GM19463 (cell line): ENCODE data around the gene DNAJC3.
"Not testable (repeated sequence)": the region's sequence is repeated elsewhere in the genome, so short reads cannot be mapped to it uniquely, and the experiment has no call there.

Source experiments
- ATAC-seq: cut with Tn5 transposase; IDR thresholded peaks from one replicate; pipeline ENCODE4 v1.9.1; 2021; ENCODE audit warnings: mild to moderate bottlenecking, moderate library complexity; ENCODE audit not compliant: unreplicated experiment

DNAJC3 gene

DNA sequence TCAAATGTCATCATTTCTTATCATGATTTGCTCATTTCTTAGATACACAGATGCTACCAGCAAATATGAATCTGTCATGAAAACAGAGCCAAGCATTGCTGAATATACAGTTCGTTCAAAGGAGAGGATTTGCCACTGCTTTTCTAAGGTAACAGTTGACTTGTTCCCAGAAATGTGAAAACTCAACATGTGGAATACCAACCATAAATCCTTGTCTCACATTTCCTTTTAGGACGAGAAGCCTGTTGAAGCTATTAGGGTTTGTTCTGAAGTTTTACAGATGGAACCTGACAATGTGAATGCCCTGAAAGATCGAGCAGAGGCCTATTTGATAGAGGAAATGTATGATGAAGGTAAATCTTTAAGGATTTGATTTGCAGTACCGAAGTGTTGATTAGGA, 86.7 kb downstream of the DNAJC3 start:
- no peak for ATAC-seq

DNA sequence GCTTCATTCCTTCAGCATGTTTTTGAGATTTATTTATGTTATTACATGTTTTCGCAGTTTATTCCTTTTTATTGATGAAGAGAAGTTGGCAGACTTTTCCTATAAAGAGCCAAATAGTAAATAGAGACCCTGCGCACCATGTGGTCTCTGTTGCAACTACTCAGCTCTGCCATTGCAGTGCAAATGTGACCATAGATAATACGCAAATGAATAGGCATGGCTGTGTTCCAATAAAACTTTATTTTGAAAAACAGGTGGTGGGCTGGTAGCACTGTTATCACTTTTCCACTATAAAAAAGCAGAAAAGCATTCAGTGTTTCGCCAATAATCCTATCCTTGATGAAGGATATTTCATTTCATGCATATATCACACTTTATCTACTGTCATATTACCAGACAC, 95.0 kb downstream of the DNAJC3 start:
- no peak for ATAC-seq

DNA sequence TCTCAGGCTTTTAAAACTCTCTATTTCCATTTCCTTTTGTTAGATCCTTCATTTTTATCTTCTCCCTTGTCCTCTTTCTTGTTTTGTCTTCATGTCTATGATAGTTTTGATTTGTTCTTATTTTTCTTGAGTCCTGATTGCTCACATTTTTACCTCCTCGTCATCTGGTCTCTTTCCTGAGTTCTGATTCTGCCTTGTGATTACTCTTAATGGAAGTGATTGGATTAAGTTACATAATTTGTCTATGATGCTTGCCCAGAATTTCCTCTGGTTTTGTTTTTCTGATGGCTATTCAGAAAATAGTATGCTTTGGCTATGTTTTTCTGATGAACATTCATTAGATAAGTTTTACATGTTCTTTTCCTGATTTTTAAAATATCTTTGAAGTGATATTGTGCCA, 102.6 kb downstream of the DNAJC3 start:
- ATAC-seq, result no peak

DNA sequence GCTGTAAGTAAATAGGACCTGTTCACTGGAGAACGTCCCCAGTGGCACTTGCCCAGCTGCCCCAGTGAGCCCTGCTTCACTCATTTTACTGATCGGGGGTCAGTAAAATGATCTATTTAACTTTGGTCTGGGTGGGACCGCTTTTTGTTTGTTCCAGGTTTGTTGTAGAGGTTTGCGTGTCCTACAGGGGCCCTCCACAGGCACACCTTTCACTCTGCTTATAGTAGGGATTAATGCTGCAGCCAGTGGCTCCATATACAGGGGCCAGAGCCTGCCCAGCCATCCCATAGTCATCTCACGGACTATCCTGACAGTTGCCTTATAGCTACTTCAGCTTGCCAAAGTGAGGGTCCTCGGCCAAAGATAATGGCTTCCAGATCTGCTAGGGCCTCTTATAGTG, 104.1 kb downstream of the DNAJC3 start:
- no peak for ATAC-seq

DNA sequence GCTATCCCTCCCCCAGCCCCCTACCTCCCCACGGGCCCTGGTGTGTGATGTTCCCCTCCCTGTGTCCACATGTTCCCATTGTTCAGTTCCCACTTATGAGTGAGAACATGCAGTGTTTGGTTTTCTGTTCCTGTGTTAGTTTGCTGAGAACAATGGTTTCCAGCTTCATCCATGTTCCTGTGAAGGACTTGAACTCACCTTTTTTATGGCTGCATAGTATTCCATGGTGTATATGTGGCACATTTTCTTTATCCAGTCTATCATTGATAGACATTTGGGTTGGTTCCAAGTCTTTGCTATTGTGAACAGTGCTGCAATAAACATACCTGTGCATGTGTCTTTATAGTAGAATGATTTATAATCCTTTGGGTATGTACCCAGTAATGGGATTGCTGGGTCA, 105.0 kb downstream of the DNAJC3 start:
- not testable (repeated sequence) for ATAC-seq

DNA sequence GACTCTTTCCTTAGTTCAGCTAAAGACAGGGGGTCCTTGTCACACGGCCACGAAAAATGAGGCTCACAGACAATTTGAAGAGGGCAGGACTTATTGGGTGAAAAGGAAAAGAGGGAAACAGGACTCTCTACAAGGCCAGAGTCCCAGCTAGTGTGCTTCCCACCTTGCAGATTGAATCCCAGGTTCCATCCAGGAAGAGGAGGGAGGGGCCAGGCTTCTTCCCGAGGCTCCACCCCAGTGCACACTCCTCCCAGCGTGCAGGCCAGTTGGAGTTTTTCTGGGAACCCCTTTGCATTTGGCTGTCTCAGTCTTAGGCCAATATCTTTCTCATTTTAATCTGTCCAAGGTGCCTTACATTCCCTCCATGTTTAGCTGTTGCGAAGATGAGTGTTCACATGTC, 106.8 kb downstream of the DNAJC3 start:
- ATAC-seq, result no peak

DNA sequence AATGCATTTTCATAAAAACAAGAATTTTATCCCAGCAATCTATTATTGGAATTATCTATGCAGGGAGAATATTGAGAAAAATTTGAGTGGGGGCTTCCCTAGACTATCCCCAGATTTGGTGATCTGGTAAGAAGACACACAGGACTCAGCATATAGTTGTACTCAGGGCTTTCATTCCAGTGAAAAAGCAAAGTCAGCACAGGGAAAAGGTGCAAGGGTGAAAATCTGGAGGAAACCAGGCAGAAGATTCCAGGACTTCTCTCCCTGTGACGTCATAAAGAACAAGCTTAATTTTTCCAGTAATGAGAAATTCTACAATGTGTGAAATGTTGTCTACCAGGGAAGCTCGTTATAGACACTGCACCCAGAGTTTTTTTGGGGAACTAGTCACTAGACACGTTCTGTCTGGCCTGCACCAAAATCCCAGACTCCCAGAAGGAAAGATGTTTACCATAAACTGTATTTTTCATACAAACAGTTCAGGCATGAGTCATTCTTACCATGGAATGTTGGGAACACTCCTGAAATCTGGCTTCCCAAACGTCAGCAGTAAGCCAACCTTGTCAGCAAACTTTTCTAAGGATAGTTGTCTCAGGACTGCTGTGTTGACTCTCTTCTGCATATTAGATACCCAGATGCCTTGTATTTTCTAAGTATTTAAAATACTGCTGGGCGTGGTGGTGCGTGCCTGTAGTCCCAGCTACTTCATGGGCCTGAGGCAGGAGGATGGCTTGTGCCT, 107.4 kb downstream of the DNAJC3 start:
- ATAC-seq, result no peak

DNA sequence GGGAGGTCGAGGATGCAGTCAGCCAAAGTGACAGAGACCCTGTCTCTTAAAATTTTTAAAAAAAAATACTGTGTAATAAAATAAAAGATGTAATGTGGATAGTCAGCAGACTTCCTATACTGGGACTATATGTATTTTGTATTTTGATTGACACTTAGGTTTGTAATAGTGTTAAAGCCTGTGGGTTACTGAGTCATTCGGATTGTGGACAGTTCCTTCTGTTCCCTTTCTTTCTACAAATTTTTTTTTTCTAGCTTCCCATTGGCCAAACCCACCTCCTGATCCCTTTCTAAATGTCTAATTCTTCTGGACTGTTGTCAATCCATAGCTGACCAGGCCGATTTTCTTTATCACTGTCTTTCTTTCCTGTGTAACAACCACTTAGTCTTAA, 108.0 kb downstream of the DNAJC3 start:
- ATAC-seq, result no peak

DNA sequence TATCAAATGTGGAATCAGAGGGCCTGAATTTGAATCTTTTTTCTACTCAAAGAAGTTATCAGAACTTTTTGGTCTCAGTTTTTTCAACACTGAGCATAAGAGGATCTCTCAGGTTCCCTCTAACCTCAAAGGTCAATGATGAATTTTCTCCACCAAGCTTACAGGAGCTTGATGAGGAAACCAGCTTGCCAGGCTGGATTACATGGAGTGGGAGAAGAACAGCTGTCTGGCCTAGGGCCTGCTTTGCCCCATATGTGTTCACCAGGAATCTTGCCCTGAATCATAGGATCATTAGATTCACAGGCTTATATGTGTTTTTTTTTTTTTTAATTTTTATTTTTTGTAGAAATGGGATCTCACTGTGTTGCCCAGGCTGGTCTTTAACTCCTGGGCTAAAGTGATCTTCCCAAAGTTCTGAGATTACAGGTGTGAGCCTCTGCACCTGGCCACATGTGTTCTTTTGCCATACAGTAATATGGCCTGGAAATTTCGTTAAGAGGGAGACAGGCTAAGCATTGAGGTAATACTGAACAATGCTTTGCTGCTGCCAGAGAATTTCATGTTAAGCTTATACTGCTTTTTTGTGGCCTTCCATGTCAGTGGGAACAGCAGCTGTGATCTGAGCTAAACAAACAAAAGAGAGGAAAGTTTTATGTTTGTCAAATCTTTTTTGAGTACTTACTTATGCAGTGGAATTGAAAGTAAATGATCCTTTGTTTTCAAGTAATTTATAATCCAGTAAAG, 110.6 kb downstream of the DNAJC3 start:
- no peak for ATAC-seq

DNA sequence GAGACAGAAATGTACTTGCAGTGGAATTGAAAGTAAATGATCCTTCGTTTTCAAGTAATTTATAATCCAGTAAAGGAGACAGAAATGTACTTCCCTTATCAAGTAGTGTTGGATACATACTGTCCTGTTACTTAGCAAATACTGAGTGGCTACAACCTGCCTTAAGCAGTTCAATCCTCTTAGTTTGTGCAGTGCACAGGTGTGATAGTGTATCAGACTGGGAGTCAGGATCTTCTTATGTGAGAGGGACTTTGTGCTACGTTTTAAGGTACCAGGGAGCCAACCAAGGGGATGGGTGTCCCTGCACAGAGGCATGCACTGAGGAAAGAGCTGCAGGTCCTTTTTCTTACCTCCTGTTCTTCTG, 111.1 kb downstream of the DNAJC3 start:
- no peak for ATAC-seq

DNA sequence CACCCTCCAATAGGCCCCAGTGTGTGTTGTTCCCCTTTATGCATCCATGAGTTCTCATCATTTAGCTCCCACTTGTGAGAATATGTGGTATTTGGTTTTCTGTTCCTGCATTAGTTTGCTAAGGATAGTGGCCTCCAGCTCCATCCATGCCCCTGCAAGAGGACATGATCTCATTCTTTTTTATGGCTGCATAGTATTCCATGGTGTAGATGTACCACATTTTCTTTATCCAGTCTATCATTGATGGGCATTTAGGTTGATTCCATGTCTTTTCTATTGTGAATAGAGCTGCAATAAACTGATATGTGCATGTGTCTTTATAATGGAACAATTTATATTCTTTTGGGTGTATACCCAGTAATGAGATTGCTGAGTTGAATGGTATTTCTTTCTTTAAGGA, 112.4 kb downstream of the DNAJC3 start:
- ATAC-seq, result not testable (repeated sequence)

DNA sequence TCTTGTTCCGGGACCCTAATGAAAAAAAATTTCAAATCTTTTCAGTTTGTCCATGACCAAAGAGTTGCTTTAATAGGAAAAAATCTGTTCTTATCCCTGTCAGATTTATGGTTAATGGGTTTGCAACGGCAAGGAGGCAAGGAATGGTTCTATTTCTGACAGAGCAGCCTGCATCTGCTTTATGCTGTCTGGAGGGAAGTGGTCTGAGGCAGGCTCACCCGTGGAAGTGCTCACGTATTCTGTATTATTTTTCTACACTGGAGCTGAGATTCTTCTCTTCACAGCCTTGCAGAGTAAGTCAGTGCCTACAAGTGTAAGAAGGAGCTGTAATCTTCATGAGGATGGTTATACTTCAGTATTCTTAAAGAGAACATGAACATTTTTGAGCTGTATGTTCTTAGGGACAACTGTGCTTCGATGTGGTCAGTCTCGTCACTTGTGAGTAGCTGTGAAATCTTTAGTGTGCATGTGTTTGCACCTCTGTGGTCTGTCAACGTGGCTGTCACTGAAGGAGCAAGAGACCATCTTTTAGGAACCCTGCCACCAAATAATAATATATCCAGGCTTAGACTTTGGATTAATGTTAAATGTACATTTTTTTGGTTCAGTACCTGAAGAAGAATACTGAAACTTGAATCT, 114.3 kb downstream of the DNAJC3 start:
- no peak for ATAC-seq

DNA sequence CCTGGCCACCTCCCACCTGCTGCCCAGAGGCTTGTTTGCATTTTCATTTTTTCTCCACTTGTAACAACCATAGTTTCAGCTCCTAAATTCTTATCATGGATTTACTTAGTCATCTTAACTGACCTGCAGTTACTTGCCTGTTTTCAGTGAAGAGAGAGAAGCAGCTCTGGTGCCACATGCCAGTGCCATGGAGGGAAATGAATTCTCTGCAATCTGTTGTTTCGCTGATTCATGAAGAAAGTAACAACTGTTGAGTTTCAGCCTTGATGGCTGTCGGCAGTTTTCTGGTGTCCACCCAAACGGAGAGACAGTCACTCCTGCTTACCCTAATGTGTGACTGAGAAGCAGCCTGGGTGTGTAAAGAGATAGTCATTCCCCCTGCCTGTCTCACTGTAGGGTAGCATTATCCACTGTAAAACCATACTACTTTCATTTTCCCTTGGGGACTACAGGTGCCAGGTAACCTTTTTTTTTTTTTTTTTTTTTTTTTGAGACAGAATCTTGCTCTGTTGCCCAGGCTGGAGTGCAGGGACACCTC, 116.1 kb downstream of the DNAJC3 start:
- ATAC-seq, result no peak

DNA sequence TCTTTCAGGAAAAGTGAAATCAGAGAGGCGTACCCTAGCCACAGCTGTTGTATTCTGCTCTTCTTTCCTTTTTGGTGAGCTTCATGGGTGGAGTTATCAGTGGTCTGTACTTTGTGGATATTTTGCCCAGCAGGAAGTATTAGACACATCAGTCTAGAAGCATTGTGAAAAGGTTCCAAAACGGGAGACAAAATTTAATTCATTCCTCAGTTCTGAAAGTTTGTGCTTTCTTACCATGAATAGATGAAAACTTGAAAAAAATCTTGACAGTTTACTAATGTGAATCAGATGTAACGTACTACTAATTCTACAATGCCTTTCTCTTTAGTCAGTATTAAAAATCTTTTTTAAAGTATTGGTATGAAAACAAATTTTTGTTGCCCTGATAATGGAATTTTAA, 116.8 kb downstream of the DNAJC3 start:
- no peak for ATAC-seq

DNA sequence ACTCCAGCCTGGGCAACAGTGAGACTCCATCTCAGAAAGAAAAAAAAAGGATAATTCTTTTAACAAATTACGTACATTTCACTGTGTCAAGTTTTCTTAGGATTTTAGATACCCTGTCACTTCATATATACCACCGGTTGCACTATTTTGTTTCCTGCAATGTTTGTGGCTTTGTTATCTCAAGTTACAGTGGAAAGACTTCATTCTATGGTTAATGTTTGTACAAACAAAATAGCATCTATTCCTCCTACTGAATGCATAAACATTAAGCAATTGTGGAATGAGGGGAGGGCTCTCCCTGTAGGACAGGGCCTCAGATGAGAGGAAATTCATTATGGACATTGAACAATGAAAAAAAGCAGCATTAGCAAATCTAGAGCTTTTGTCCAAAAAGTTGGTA, 120.1 kb downstream of the DNAJC3 start:
- no peak for ATAC-seq

DNA sequence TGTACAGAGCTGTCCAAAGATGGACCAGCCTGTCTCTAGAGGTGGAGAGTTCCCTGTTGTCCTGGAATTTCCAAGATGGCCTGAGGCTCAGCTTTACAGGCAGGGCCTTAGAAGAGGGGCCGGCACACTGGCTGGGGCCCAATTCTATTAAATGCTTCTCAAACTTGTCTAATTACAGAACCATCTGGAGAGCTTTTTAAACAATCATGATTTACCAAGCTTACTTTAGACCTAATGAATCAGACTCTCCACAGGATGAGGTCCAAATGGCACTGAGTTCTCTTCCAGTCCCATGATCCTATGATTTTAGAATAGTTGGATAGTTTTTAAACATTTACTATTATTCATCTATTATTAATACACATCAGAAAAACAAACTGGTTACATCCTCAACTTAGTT, 123.5 kb downstream of the DNAJC3 start:
- no peak for ATAC-seq

DNA sequence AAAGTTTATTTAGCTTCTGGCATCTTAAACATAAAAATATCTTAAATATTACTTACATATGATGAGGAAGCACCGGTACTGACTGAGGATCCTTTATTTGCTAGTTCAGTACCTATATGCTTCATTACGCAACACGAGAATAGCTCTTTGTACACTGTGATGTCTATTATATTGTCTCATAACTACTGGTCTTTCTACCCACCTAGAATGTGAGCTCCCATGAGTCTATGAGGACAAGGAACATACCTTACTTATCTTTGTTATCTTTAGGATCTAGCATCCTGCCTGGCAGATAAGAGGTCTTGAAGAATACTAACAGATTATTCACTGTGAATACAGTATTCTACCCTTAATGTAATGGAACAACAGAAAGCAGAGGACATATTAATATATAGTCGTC, 124.9 kb downstream of the DNAJC3 start:
- no peak for ATAC-seq

DNA sequence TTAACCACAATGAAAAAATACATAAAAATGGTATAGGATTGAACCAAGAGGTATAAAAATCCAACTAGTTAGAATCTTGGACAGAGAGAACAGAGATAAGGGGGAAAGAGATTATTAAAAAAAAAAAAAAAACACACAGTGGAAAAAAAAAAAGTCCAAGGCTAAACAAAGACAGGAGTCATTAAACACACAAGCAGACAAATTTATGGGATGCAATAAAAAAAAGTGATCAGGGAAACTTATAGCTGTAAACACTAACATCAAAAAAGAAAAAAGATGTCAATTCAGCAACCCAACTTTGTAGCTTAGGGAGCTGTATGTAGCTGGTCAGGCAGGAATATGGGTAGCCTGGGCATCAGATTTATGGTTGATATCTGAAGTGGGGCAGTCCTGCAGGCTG, 129.0 kb downstream of the DNAJC3 start:
- no peak for ATAC-seq

DNA sequence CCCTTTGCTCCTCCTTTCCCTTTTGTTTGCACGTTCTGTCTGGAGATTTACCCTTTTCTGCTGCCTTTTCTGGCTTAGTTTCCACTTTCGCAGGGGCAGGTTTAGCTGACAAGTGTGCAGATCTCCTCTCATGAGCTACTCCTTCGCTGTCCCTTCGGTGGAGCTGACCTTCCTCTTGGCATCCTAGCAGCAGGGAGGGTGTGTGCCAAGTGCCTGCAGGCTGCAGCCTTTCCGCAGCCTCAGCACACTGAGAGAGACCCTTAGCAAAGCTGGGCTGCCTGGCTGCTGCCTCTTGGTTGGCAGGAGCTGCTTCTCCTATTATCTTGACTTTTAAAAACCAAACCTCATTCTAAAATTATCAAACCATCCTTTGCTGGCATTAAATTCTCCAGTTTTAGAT, 132.5 kb downstream of the DNAJC3 start:
- ATAC-seq, result no peak

DNA sequence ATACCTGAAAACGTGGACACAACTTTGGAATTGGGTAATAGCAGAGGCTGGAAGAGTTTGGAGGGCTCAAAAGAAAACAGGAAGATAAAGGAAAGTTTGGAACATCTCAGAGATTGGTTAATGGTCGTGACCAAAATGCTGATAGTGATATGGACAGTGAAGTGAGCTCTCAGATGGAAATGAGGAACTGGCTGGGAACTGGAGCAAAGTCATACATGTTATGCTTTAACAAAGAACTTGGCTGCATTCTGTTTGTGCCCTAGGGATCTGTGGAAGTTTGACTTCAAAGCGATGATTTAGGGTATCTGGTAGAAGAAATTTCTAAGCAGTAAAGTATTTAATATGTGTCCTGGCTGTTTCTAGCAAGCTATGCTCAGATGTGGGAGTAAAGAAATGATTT, 136.2 kb downstream of the DNAJC3 start:
- no peak for ATAC-seq

DNA sequence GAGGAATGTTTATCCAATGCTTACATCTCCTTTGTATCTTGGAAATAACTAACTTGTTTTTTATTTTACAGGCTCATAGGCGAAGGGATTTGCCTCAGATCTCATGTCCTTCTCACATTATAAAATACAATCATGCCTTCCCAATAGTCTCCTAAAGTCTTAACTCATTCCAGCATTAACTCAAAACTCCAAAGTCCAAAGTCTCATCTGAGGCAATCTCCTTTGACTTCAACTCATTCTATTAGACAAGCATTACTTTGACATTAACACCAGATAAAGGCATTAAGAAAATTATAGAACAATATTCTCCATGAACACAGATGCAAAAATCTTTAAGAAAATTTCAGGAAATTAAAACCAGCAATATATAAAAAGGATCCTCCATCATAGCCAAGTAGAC, 137.6 kb downstream of the DNAJC3 start:
- no peak for ATAC-seq

DNA sequence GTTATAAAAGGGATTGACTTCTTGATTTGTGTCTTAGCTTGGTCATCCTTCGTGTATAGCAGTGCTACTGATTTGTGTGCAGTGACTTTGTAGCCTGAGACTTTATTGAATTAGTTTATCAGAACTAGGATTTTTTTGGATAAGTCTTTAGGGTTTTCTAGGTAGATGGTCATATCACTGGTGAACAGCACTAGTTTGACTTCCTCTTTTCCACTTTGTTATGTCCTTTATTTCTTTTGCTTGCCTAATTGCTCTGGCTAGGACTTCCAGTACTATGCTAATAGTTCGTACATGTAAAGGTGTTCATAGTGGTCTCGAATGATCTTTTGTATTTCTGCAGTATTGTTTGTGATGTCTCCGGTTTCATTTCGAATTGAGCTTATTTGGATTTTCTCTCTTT, 145.4 kb downstream of the DNAJC3 start:
- no peak for ATAC-seq
